OCI-LY7 (cell line): Measurements from ENCODE around the gene MACROH2A2.

ENCODE experiments used
- EZH2phosphoT487 ChIP-seq: fragments of 200-600 bp; sonication (generic); IDR thresholded peaks from 2 replicates; pipeline ENCODE4 v1.6.1; 2018; ENCODE audit warnings: low read depth, borderline replicate concordance, mild to moderate bottlenecking, mixed run types, antibody characterized with exemption, low read length, moderate library complexity, mixed read lengths
- TF ChIP-seq, protein P1 (sequence below): fragments of 200-600 bp; sonication (generic); conservative IDR thresholded peaks from 2 replicates; pipeline ENCODE4 v1.5.1; 2014; ENCODE audit warnings: mild to moderate bottlenecking, antibody characterized with exemption, low read length, moderate library complexity, mixed read lengths

- TF ChIP-seq, protein P1, sequence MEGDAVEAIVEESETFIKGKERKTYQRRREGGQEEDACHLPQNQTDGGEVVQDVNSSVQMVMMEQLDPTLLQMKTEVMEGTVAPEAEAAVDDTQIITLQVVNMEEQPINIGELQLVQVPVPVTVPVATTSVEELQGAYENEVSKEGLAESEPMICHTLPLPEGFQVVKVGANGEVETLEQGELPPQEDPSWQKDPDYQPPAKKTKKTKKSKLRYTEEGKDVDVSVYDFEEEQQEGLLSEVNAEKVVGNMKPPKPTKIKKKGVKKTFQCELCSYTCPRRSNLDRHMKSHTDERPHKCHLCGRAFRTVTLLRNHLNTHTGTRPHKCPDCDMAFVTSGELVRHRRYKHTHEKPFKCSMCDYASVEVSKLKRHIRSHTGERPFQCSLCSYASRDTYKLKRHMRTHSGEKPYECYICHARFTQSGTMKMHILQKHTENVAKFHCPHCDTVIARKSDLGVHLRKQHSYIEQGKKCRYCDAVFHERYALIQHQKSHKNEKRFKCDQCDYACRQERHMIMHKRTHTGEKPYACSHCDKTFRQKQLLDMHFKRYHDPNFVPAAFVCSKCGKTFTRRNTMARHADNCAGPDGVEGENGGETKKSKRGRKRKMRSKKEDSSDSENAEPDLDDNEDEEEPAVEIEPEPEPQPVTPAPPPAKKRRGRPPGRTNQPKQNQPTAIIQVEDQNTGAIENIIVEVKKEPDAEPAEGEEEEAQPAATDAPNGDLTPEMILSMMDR: no peak
- no peak for TF ChIP-seq EZH2phosphoT487
These were observed at the start of gene MACROH2A2 for GRCh38 chr10:70052462-70053217.
